H1 (cell line): ENCODE data around the gene SMO. TPM values are rescaled to one million over a fixed set of nuclear protein-coding genes. Genes with fewer than 3 reads are reported as not detected.

ENCODE experiments used
- CEBPB ChIP-seq: IDR thresholded peaks from 2 replicates; pipeline ENCODE4 v1.6.1; 2012; ENCODE audit warnings: low read depth, low read length
- GABPA ChIP-seq: IDR thresholded peaks from 2 replicates; pipeline ENCODE4 v1.6.1; 2011; ENCODE audit warnings: mild to moderate bottlenecking, low read length, moderate library complexity, borderline replicate concordance; ENCODE audit not compliant: insufficient read depth
- HDAC2 ChIP-seq, 2 experiments: fragments of 300-600 bp in 1 of 2; sonication (generic) in 1 of 2; IDR thresholded peaks; 2 replicates each; pipeline ENCODE4 v1.6.1; 2011 to 2012; ENCODE audit warnings: low read depth in 2 of 2, low read length in 2 of 2, mild to moderate bottlenecking in 2 of 2, moderate library complexity in 2 of 2, borderline replicate concordance in 1 of 2, inconsistent platforms in 1 of 2
- RAD21 ChIP-seq, 2 experiments: IDR thresholded peaks in 1 of 2; conservative IDR thresholded peaks in 1 of 2; 2 replicates each; pipeline ENCODE4 v1.6.1; 2011; ENCODE audit warnings: low read depth in 2 of 2, low read length in 2 of 2, improper control_type of control experiment in 1 of 2, inconsistent platforms in 1 of 2, mild to moderate bottlenecking in 1 of 2, moderate library complexity in 1 of 2
- polyA plus RNA-seq, 7 experiments: library from polyadenylated mRNA; depleted of rRNA in 3 of 7; stranded (reverse) in 5 of 7; unstranded in 2 of 7; fragments of >200 nt in 5 of 7; fragments of 200-250 nt in 2 of 7; gene quantifications; 1 replicate in 5 of 7; 2 replicates in 1 of 7; 4 replicates in 1 of 7; pipeline versions ENCODE4 v1.2.1 to v1.2.3, GENCODE V29; 2011 to 2013; ENCODE audit warnings: missing spikeins in 2 of 7, mixed read lengths in 2 of 7
- total RNA-seq: library from RNA; stranded (reverse); fragmentation: NEBNext Ultra II Directional; extraction: Animal tissue kit (Norgen Biotek cat#: 25700); gene quantifications from 2 replicates; pipeline ENCODE4 v1.2.1, GENCODE V29; 2021
- TF ChIP-seq, protein P1 (sequence below): fragments of 300-600 bp; sonication (generic); IDR thresholded peaks from 2 replicates; pipeline ENCODE4 v1.7.1; 2012; ENCODE audit warnings: low read length, moderate library complexity, mild to moderate bottlenecking, inconsistent platforms; ENCODE audit not compliant: insufficient replicate concordance
- TF ChIP-seq, protein P2 (sequence below), 3 experiments: IDR thresholded peaks; 1 replicate in 2 of 3; 2 replicates in 1 of 3; pipeline versions ENCODE4 v1.5.1 to v1.6.1; 2011; ENCODE audit warnings: low read length in 3 of 3, mild to moderate bottlenecking in 3 of 3, inconsistent platforms in 2 of 3, low read depth in 1 of 3, moderate library complexity in 1 of 3; ENCODE audit not compliant: insufficient read depth in 1 of 3; ENCODE audit errors: control extremely low read depth in 1 of 3

Gene SMO
- total and polyA plus RNA-seq, 2 of the 8 experiments (the other 6 are each of a cell fraction or from before 2014, with no cell fraction given) = 64.5 to 67.6 TPM

DNA sequence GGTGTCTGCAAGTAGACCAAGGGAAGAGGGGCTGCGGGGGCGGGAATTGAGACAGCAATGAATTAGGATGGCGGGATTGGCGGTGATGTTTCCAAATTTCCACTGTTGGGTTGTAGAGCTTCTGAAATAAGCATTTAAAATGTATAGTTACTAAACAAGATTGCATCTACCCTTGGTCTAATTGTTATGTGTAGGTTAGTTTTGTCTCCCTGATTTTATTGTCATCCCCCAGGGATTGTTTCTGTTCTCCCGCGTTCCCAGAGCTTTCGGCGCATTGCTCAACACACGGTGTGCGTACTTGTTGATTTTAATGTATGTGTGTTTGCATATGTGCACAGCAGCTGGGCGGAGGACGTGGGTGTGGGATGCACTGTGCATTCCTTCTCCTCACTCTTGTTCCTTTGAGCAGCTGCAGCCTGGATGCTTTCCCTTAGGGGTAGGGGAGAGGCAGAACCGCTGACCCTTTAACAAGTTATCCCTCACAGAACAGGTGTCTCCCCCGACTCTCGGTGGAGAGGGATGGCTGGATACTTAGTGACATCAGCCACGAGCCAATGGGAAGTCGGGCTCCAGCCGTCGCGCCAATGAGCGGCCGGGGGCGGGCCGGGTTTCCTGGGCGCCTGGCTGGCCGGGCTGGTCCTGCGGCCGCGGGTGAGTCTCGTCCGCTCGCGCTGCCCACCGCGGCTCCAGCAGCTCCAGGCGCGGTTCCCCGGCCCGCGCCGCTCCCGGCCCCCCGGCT is 44.2 kb upstream of the SMO start, which contains the start of gene TSPAN33 (continued):
- TF ChIP-seq, protein P1, sequence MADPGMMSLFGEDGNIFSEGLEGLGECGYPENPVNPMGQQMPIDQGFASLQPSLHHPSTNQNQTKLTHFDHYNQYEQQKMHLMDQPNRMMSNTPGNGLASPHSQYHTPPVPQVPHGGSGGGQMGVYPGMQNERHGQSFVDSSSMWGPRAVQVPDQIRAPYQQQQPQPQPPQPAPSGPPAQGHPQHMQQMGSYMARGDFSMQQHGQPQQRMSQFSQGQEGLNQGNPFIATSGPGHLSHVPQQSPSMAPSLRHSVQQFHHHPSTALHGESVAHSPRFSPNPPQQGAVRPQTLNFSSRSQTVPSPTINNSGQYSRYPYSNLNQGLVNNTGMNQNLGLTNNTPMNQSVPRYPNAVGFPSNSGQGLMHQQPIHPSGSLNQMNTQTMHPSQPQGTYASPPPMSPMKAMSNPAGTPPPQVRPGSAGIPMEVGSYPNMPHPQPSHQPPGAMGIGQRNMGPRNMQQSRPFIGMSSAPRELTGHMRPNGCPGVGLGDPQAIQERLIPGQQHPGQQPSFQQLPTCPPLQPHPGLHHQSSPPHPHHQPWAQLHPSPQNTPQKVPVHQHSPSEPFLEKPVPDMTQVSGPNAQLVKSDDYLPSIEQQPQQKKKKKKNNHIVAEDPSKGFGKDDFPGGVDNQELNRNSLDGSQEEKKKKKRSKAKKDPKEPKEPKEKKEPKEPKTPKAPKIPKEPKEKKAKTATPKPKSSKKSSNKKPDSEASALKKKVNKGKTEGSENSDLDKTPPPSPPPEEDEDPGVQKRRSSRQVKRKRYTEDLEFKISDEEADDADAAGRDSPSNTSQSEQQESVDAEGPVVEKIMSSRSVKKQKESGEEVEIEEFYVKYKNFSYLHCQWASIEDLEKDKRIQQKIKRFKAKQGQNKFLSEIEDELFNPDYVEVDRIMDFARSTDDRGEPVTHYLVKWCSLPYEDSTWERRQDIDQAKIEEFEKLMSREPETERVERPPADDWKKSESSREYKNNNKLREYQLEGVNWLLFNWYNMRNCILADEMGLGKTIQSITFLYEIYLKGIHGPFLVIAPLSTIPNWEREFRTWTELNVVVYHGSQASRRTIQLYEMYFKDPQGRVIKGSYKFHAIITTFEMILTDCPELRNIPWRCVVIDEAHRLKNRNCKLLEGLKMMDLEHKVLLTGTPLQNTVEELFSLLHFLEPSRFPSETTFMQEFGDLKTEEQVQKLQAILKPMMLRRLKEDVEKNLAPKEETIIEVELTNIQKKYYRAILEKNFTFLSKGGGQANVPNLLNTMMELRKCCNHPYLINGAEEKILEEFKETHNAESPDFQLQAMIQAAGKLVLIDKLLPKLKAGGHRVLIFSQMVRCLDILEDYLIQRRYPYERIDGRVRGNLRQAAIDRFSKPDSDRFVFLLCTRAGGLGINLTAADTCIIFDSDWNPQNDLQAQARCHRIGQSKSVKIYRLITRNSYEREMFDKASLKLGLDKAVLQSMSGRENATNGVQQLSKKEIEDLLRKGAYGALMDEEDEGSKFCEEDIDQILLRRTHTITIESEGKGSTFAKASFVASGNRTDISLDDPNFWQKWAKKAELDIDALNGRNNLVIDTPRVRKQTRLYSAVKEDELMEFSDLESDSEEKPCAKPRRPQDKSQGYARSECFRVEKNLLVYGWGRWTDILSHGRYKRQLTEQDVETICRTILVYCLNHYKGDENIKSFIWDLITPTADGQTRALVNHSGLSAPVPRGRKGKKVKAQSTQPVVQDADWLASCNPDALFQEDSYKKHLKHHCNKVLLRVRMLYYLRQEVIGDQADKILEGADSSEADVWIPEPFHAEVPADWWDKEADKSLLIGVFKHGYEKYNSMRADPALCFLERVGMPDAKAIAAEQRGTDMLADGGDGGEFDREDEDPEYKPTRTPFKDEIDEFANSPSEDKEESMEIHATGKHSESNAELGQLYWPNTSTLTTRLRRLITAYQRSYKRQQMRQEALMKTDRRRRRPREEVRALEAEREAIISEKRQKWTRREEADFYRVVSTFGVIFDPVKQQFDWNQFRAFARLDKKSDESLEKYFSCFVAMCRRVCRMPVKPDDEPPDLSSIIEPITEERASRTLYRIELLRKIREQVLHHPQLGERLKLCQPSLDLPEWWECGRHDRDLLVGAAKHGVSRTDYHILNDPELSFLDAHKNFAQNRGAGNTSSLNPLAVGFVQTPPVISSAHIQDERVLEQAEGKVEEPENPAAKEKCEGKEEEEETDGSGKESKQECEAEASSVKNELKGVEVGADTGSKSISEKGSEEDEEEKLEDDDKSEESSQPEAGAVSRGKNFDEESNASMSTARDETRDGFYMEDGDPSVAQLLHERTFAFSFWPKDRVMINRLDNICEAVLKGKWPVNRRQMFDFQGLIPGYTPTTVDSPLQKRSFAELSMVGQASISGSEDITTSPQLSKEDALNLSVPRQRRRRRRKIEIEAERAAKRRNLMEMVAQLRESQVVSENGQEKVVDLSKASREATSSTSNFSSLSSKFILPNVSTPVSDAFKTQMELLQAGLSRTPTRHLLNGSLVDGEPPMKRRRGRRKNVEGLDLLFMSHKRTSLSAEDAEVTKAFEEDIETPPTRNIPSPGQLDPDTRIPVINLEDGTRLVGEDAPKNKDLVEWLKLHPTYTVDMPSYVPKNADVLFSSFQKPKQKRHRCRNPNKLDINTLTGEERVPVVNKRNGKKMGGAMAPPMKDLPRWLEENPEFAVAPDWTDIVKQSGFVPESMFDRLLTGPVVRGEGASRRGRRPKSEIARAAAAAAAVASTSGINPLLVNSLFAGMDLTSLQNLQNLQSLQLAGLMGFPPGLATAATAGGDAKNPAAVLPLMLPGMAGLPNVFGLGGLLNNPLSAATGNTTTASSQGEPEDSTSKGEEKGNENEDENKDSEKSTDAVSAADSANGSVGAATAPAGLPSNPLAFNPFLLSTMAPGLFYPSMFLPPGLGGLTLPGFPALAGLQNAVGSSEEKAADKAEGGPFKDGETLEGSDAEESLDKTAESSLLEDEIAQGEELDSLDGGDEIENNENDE = no peak
- peak in 1 of 2 experiments; percentile 36; a peak in 1 of 4 replicates for TF ChIP-seq HDAC2 (IDR thresholded peaks at IDR 0.05; ENCODE audit: borderline replicate concordance in 1 of 2, low read depth in 2 of 2, low read length in 2 of 2)
- TF ChIP-seq RAD21 (IDR thresholded peaks at IDR 0.05 in 1 of 2, conservative IDR thresholded peaks at IDR 0.05 in 1 of 2; ENCODE audit: low read depth in 2 of 2, low read length in 2 of 2) = no peak
- TF ChIP-seq, protein P2, sequence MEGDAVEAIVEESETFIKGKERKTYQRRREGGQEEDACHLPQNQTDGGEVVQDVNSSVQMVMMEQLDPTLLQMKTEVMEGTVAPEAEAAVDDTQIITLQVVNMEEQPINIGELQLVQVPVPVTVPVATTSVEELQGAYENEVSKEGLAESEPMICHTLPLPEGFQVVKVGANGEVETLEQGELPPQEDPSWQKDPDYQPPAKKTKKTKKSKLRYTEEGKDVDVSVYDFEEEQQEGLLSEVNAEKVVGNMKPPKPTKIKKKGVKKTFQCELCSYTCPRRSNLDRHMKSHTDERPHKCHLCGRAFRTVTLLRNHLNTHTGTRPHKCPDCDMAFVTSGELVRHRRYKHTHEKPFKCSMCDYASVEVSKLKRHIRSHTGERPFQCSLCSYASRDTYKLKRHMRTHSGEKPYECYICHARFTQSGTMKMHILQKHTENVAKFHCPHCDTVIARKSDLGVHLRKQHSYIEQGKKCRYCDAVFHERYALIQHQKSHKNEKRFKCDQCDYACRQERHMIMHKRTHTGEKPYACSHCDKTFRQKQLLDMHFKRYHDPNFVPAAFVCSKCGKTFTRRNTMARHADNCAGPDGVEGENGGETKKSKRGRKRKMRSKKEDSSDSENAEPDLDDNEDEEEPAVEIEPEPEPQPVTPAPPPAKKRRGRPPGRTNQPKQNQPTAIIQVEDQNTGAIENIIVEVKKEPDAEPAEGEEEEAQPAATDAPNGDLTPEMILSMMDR (IDR thresholded peaks at IDR 0.05; ENCODE audit: control extremely low read depth in 1 of 3, insufficient read depth in 1 of 3, low read depth in 1 of 3, low read length in 3 of 3) = no peak
- peak; percentile 83 for TF ChIP-seq CEBPB
- TF ChIP-seq GABPA = no peak
